RCC 7860 (cell line): ENCODE results near the gene MEIOC.
A peak's percentile ranks its signal among the peaks of the same experiment; 100 is the strongest.
"Not testable (repeated sequence)": the region's sequence is repeated elsewhere in the genome, so short reads cannot be mapped to it uniquely, and the experiment has no call there.

ENCODE experiments used
- DNase-seq: peaks from one replicate; pipeline ENCODE4 v3.0.0-alpha.2; 2015; ENCODE audit warnings: low spot score
- FAIRE-seq: peaks from 2 replicates; lab custom pipeline; 2012; peaks lifted over from hg19 to GRCh38; lab: Jason Lieb, UNC

Gene MEIOC

DNA sequence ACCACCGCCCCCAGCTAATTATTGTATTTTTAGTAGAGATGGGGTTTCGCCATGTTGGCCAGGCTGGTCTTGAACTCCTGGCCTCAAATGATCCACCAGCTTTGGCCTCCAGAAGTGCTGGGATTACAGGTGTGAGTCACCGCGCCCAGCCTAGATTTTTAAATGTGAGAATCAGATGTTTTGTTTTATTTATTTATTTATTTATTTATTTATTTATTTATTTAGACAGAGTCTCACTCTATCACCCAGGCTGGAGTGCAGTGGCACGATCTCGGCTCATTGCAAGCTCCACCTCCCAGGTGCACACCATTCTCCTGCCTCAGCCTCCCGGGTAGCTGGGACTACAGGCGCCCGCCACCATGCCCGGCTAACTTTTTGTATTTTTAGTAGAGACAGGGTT lies 44.0 kb downstream of the MEIOC start:
- not testable (repeated sequence) for FAIRE-seq

DNA sequence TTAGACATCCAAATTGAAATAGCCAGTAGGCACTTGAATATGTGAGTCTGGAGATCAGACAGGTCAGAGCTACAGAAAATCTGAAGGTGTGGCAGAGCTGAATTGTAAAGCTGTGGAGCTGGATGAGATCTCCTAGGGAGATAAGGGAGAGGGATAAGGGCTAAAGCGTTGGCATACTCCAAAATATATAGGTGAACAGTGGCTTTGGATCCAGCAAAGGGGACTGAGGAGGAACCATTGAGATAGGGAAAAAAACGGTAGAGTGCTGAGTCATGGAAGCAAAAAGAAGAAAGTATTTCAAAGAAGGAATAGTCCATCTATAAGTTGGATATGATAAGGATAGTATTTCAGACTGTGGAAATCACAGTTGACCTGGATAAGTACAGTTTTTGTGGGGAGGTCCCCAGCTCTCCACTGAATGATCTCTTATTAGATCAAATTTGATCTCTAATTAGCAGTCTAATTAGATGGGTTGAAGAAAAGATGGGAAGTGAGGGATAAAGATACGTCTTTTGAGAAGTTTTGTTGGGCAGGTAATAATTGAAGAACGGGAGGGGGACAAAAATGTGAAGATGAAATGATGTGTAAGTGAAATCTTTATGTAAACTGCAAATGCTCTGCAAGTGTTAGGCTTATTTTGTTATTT lies 51.6 kb downstream of the MEIOC start:
- FAIRE-seq (no peak), DNase-seq (no peak)

More for the DNA sequence above, 44.0 kb downstream of the MEIOC start:
- DNase-seq, result not testable (repeated sequence)

DNA sequence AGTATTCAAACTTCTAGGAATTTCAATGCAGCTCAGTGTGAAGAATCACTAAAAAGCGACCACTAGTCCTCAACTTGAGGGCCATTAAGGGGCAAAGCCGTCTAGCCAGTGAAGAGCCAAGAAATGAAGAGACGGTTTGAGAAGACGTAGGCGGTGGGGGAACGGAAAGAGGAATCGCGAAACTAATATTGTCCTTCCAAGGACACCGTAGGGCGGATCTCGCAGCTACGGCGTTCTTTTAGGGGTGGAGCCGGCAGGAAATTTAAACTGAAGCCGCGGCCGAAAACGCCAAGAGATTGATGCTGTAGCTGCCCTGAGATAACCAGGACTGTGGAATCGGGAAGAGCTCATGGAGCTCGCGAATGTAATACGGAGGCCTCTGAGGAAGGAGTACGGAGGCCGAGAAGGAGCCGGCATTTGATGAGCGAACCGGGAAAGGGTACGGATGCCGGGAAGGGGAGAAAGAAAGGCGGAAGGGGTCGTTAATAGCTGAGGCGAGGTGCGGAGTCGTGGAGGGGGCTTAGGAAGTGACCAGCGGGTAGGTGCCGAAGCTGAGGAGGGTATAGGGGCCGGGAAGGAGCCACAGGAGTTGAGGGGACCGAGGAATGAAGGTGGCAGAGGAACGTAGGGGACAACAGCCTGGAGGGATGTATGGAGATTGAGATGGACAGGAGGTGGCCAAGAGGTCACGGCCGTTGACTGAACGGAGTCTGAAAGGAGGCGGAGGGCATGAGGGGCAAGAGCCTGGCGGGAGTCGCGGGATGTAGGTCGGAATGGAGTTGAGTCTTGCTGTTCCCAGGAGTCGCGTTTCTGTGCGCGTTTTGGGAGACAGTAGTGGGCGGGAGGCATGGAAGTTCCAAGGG lies 52.4 kb downstream of the MEIOC start, which contains the start of gene DBF4B:
Gene DBF4B (plus strand): TSS at position 265 of the 863 bp plus-strand sequence. CDS start 156 bp downstream, at position 421.
- DNase-seq (peak; percentile 78), FAIRE-seq (peak; percentile 8)

DNA sequence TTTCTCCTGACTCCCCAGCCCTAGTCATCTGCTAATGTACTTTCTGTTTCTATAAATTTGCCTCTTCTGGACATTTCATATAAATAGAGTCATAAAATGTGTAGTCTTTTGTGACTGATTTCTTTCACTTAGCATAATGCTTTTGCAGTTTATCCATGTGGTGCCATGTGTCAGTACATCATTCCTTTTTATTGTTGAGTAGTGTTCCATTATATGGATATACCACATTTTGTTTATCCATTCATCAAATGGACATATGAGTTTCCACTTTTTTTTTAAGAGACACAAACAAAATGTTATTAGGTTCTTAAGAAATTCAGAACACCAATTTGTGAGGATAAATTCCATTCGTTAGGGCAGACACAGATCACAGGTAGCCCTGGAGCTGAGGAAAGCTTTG lies 63.2 kb downstream of the MEIOC start:
- FAIRE-seq, result no peak
- DNase-seq, result no peak

DNA sequence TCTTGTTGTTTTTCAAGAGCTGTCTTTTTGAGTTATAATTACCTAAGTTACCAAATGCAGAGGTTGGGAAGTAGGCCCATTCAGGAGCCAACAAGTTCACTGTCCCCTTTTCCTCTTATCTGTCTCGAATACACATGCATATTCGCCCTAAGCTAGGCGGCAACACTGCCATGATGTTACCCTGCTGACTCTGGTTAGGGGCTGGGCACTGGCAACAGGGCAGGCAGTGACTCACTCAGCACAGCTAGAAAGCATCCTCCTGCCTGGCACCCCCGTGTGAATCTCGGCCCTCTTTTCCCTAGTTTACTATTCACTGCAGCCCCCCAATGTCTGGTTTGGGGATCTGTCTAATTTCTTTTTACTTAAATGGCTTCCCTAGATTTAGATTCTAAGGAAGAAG lies 66.0 kb downstream of the MEIOC start:
- FAIRE-seq (no peak), DNase-seq (no peak)
